Choroid plexus epithelial cell (primary cell): ENCODE data around the gene LRRC41.

Experiments used
- DNase-seq: peaks from one replicate; pipeline ENCODE4 v3.0.0-alpha.2; 2010; ENCODE audit warnings: low read depth
- H3K4me3 ChIP-seq: 2 replicates; pipeline ENCODE4 v1.5.1; 2011; ENCODE audit warnings: low read depth, mild to moderate bottlenecking, control low read depth, low read length, moderate library complexity
- TF ChIP-seq, protein P1 (sequence below): conservative IDR thresholded peaks from 2 replicates; pipeline ENCODE4 v1.5.1; 2011; ENCODE audit warnings: low read depth, mild to moderate bottlenecking, control low read depth, inconsistent platforms, low read length, moderate library complexity

LRRC41 gene

DNA sequence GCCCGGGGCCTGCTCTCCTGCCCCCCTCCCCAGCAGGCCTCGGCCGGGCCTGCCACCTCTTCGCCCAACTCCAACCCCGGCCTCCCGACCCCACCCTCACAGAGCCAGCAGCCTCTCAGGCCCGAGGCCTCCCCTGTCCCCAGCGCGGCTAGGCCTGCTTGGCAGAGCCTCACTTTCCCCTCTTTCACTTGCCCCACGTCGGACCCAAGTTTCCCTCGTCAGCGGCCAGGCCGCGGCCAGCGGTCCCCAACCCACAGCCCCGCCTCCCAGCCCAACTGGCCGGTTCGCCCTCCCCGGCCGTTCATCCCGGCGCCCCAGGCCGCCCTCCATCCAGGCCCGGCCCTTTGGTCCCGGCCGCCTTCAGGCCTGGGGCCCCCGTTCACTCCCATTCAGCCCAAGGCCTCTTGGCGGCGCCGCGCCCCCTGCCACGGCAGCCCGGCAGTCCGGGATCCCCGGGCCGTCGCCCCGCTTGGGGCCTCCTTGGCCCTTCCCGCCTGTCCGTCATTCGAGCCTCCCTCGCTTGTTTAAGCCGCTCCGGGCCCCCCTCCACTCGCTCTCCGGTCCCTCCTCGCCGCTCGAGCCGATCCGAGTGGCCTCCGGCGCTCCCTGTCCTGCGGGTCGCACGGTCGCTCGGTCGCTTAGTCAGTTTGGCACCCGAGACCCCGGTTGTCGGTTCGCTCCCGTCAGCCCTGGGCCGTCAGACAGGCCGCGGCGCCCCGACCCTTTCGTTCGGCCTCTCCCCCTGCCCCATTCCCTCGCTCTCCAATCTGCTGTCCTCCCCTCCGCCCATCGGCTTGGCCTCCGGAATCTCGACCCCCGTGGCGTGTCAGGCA, 1.4 kb downstream of the LRRC41 start:
- DNase-seq, result peak; percentile 70

DNA sequence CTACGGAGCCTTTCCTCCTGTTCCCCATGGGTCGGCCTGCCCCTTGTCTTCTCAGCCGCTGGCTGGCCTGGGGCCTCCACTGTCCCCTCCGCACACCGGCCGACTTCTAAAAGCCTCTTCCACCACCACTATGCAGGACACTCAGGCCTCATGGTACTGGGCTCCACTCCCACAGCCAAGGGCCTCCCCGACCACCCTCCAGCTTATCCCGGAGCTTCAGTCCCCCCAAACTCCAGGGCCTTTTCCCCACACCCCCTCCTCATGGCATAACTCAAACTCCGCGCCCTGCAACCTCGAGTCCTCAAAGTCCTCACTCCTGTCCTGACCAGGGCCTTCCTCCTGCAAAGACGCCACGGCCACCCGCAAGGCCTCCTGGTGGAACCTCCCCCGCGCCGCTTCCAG, 2.0 kb downstream of the LRRC41 start:
- DNase-seq, result no peak
- TF ChIP-seq, protein P1, sequence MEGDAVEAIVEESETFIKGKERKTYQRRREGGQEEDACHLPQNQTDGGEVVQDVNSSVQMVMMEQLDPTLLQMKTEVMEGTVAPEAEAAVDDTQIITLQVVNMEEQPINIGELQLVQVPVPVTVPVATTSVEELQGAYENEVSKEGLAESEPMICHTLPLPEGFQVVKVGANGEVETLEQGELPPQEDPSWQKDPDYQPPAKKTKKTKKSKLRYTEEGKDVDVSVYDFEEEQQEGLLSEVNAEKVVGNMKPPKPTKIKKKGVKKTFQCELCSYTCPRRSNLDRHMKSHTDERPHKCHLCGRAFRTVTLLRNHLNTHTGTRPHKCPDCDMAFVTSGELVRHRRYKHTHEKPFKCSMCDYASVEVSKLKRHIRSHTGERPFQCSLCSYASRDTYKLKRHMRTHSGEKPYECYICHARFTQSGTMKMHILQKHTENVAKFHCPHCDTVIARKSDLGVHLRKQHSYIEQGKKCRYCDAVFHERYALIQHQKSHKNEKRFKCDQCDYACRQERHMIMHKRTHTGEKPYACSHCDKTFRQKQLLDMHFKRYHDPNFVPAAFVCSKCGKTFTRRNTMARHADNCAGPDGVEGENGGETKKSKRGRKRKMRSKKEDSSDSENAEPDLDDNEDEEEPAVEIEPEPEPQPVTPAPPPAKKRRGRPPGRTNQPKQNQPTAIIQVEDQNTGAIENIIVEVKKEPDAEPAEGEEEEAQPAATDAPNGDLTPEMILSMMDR, result no peak
- peak overlapping the region; percentile 72 for H3K4me3 ChIP-seq

More for the DNA sequence above, 1.4 kb downstream of the LRRC41 start:
- H3K4me3 ChIP-seq, result peak overlapping the region; percentile 72
- TF ChIP-seq, protein P1, result no peak

DNA sequence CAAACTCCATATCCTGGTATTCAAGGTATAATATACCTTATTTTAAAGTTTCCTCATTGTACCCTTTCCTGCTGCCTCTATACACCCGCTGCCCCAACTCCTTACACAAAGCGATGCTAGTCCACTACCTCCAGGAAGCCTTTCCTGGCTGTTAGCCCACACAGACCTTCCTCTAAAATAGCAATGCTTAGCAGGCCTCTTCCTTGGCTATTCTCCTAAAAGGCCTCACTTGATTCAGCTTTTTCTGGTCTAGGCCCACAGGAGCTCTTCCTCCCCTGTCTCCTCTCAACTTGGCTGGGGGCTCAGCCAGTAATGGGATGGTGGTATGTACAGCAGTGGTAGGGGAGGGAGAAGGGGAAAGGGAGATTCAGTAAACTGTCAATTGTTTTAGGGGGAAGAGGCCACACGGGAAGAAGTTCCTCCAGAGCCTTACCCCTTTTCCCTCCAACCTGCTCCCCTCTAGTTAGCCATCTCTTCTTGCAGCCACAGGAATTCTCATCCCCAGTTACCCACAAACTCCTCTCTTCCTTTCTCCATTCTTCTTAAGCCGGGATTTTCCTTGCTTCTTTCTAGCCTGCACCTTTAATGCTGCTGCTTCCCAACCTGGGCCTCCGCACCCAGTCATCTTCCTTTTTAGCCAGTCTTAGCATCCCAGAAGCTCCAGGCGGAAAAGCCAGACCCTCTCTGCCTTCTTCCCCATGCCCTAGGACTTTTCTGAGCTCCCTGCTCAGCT, 2.6 kb downstream of the LRRC41 start:
- peak; percentile 54 for DNase-seq
- TF ChIP-seq, protein P1, result no peak
- peak overlapping the region; percentile 72 for H3K4me3 ChIP-seq

DNA sequence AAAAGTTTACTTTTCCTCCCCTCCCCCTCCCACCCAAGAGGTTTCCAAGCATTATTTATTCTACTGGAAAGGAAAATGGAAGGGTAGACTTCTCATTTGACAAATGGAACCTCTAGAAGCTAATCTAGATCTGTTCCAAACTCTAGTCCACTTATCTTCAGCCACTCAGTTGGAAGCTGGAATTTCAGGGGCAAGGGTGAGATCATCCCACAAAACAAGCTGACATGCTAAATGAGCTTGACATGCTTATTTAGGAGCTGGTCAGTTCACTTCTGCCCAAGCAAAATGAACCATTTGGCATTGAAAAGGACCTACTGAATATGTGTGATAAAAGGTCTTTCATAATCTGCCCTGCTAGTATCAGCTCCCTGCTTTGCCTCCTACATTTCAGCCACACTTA, 5.0 kb downstream of the LRRC41 start:
- no peak for DNase-seq

DNA sequence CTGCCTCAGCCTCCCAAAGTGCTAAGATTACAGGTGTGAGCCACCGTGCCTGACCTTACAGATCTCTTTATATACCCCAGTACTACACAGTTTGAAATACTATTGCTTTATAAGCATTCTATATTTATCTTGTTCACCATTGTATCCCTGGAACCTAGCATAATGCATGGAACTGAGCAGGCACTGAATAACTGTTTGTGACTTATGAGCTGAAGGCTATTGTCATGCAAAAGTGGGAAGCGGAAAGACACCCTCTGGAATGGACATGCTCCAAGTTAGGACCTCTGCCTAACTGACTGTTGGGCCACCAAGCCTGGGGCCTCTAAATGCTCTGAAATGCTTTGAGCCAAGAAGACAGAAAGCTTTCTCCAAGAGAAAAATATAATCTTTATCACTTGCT, 8.1 kb downstream of the LRRC41 start:
- DNase-seq, result no peak
- H3K4me3 ChIP-seq, result no peak overlapping the region
- TF ChIP-seq, protein P1, result no peak

More for the DNA sequence above, 5.0 kb downstream of the LRRC41 start:
- TF ChIP-seq, protein P1, result no peak
- no peak overlapping the region for H3K4me3 ChIP-seq

DNA sequence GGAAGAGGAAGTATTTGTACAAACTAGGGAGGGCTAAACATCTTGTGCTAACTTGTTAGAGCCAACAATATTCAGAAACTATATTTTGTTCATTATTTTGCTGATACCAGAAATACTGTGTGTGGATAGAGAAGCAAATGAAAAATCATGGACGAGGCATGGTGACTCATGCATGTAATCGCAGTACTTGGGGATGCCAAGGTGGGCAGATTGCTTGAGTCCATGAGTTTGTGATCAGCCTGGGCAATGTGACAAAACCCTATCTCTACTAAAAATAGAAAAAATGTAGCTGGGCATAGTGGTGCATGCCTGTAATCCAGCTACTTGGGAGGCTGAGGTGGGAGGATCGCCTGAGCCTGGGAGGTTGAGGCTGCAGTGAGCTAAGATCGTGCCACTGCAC, 13.4 kb downstream of the LRRC41 start:
- TF ChIP-seq, protein P1, result no peak
- no peak for DNase-seq
- no peak overlapping the region for H3K4me3 ChIP-seq

DNA sequence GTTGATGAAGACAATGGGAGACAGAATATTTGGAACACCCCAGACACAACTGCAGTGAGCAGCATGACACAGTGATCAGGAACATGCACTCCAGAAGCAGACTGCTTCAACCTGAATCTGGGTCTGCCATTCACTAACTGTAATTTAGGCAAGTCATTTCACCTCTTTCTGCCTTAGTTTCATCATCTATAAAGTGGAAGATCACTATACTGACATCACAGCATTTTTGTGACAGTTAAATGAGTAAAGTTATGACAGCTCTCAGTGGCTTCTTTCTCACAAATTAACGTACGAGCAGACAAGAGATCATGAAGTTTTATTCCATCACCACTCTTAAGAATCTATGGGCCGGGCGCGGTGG, 14.3 kb downstream of the LRRC41 start:
- TF ChIP-seq, protein P1, result no peak
- DNase-seq, result no peak

More for the DNA sequence above, 14.3 kb downstream of the LRRC41 start:
- H3K4me3 ChIP-seq, result no peak overlapping the region
